ENCODE results near the gene KAT7. TPM values are rescaled to one million over a fixed set of nuclear protein-coding genes. Genes with fewer than 3 reads are reported as not detected.
A peak's percentile ranks its signal among the peaks of the same experiment; 100 is the strongest.

The KAT7 gene
- total RNA-seq, 1 donor from 2014 or later, result 33.1 TPM

DNA sequence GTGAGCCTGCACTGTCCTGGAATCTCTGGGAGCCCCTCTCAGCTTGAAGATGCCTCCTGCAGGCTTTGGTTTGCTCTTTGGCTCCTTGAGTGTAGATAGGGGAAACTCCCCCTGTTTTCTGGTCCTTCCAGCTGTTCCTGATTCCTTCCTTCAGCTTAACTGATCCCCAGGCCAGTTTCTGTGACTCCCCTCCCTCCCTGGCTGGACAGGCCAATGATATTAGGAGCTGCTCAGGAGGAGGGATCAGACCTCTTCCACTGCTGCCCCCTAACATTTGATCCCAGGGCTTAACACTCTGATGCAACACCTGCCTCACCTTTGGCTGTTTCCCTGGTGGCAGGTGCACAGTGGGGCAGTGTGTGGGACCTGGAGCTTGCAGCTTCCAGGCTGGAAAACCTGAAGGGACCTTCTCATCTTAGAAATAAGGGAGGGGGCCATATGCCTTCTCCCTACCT is 59.6 kb downstream of the KAT7 start, which contains the start of gene TAC4:
TSS of gene TAC4 (minus strand) at position 51 of the 455 bp plus-strand sequence. CDS start 52 bp downstream, outside the sequence.
- TF ChIP-seq, protein P1, sequence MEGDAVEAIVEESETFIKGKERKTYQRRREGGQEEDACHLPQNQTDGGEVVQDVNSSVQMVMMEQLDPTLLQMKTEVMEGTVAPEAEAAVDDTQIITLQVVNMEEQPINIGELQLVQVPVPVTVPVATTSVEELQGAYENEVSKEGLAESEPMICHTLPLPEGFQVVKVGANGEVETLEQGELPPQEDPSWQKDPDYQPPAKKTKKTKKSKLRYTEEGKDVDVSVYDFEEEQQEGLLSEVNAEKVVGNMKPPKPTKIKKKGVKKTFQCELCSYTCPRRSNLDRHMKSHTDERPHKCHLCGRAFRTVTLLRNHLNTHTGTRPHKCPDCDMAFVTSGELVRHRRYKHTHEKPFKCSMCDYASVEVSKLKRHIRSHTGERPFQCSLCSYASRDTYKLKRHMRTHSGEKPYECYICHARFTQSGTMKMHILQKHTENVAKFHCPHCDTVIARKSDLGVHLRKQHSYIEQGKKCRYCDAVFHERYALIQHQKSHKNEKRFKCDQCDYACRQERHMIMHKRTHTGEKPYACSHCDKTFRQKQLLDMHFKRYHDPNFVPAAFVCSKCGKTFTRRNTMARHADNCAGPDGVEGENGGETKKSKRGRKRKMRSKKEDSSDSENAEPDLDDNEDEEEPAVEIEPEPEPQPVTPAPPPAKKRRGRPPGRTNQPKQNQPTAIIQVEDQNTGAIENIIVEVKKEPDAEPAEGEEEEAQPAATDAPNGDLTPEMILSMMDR (IDR thresholded peaks at IDR 0.05), result no peak
- peaks cover 3% of the 10 kb centered on the region for H3K36me3 Mint-ChIP-seq (ENCODE audit: low read depth)
- DNase-seq (ENCODE audit: low spot score), result no peak
- peak within 1 kb of the TSS; percentile 36 for H3K27ac Mint-ChIP-seq (ENCODE audit: unreplicated experiment)
- H3K27me3 Mint-ChIP-seq (ENCODE audit: low read depth), result no peaks in the 10 kb centered on the region
- no peak within 1 kb of the TSS for H3K4me3 Mint-ChIP-seq (ENCODE audit: unreplicated experiment)
- peaks cover 22% of the 10 kb centered on the region for H3K4me1 Mint-ChIP-seq (ENCODE audit: low read depth)
- no peaks in the 10 kb centered on the region for H3K9me3 Mint-ChIP-seq (ENCODE audit: low read depth)

DNA sequence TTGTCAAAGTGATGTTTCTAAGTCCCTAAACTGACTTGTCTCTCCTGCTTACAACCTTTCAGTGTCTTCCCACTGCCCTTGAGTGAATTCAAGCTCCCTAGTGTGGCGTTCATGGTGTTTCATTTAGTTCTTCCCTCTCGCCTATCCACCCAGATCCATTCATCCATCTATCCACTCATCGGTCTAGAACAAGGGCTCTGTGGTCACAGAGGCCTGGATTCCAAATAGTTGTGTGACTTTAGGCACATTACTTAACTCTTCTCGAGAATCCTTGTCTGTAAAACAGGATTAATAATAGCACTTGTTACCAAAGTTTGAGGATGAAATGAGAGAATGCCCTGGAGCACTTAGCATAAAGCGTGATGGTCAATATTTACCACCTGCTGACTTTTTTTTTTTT is 60.3 kb downstream of the KAT7 start:
- Mint-ChIP-seq H3K36me3 (ENCODE audit: low read depth) (peaks cover 3% of the 10 kb centered on the region), H3K27ac (ENCODE audit: unreplicated experiment) (no peak overlapping the region), H3K4me1 (ENCODE audit: low read depth) (peaks cover 22% of the 10 kb centered on the region), H3K4me3 (ENCODE audit: unreplicated experiment) (no peak overlapping the region), H3K9me3 (ENCODE audit: low read depth) (no peaks in the 10 kb centered on the region), H3K27me3 (ENCODE audit: low read depth) (no peaks in the 10 kb centered on the region)
- TF ChIP-seq, protein P1 (IDR thresholded peaks at IDR 0.05), result no peak
- DNase-seq (ENCODE audit: low spot score), result no peak

DNA sequence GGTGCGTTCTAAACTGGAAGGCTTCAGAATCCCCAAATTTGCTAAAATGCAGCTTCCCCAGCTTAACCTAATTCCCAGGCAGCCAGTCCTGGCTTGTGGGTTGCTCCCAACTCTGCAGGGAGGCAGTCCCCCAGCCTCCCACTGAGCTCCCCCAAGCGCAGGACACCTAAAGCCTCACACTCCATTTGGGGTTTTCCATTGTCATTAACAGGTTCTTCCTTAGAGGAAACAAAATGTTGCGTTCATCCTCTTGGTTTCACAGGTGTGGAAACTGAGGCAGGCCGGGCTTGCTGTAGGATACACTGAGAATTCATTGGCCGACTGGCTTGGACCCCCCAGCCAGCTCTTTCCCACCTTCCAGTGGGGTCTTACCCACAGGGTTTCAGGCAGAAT is 61.7 kb downstream of the KAT7 start:
- no peak for DNase-seq (ENCODE audit: low spot score)
- Mint-ChIP-seq H3K4me3 (ENCODE audit: unreplicated experiment) (peak overlapping the region; percentile 77), H3K27me3 (ENCODE audit: low read depth) (peaks cover 6% of the 10 kb centered on the region), H3K4me1 (ENCODE audit: low read depth) (peaks cover 16% of the 10 kb centered on the region), H3K9me3 (ENCODE audit: low read depth) (no peaks in the 10 kb centered on the region), H3K36me3 (ENCODE audit: low read depth) (peaks cover 3% of the 10 kb centered on the region), H3K27ac (ENCODE audit: unreplicated experiment) (no peak overlapping the region)
- TF ChIP-seq, protein P1 (IDR thresholded peaks at IDR 0.05), result no peak

DNA sequence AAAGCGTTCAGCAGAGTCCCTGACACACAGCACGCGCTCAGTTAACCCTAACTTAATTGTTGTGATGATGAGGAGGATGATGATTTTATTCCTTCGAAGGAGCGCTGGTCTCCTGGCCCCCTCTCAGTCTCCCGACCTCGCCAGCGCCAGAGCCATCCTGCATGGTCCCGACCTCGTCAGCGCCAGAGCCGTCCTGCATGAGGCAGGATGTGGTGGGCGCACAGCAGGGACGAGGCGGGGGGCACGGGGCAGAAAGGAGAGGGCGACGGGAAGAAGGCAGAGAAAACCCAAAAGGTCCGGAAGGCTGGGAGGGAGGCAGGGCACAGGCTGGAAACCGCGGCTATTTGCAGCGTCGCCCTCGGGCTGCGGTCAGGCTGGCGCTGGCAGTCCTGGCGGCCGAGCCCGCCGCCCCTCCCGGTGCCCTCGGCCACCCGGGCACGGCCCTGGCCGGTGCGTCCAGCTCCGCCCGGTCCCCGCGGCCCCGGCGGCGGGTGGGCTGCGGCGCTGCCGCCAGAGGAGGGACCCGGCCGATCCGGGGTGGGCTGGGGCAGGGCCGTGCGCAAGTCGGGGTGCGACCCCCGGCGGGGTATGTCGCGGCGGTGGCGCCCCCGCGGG is 62.4 kb downstream of the KAT7 start:
- DNase-seq (ENCODE audit: low spot score), result no peak
- no peaks in the 10 kb centered on the region for H3K9me3 Mint-ChIP-seq (ENCODE audit: low read depth)
- peak overlapping the region; percentile 67 for H3K27ac Mint-ChIP-seq (ENCODE audit: unreplicated experiment)

DNA sequence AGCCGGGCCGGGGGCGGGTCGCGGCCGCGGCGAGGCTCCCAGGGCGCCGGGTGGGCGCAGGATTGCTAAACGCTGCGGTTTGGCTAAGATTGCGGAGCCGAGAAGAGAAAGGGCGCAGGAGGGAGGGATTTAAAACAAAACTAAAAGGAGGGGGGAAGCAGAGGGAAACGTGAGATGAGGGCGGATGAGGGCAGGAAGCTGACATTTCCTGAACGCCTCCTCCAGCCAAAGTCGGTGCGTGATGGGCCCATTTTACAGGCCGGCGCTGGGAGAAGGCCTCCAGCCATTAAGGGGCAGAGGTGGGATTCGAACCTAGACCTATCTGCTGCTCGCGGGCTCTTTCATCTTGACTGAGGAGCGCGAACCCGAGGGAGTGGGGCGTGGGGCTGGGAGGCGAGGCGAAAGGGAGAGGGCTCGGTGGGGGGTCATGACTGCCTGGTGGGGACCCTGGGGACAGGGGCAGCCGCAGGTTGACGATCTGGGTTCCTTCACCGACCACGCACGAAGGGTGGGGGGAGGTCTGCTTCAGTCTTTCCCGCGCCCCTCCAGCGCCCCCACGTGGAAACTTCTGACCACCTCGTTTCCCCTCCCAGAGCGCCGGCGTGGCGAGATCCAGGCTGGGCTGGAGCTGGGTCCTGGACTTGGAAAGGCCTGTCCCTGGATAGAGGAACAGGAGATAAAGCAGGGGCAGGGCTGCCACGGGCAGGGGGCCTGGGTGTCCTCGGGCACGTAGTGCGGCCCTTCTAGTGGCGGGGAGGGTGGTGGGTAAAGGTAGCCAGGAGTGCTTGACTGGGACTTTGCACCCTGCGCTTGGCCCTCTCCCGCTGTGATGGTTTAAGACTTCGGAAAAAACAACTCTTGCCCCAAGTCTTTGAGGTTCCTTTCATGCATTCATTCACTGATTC is 63.2 kb downstream of the KAT7 start:
- TF ChIP-seq, protein P1 (IDR thresholded peaks at IDR 0.05), result peak; percentile 93
- Mint-ChIP-seq H3K36me3 (ENCODE audit: low read depth) (peaks cover 3% of the 10 kb centered on the region), H3K4me1 (ENCODE audit: low read depth) (peaks cover 9% of the 10 kb centered on the region), H3K9me3 (ENCODE audit: low read depth) (no peaks in the 10 kb centered on the region), H3K27ac (ENCODE audit: unreplicated experiment) (peak overlapping the region; percentile 80), H3K4me3 (ENCODE audit: unreplicated experiment) (peak overlapping the region; percentile 79), H3K27me3 (ENCODE audit: low read depth) (peaks cover 11% of the 10 kb centered on the region)
- DNase-seq (ENCODE audit: low spot score), result no peak

More for the DNA sequence above, 62.4 kb downstream of the KAT7 start:
- H3K4me3 Mint-ChIP-seq (ENCODE audit: unreplicated experiment), result peak overlapping the region; percentile 77
- H3K36me3 Mint-ChIP-seq (ENCODE audit: low read depth), result peaks cover 3% of the 10 kb centered on the region
- H3K4me1 Mint-ChIP-seq (ENCODE audit: low read depth), result peaks cover 10% of the 10 kb centered on the region
- H3K27me3 Mint-ChIP-seq (ENCODE audit: low read depth), result peaks cover 11% of the 10 kb centered on the region
- TF ChIP-seq, protein P1 (IDR thresholded peaks at IDR 0.05), result no peak
